Stimulated activated CD8-positive, alpha-beta memory T cell treated with anti-CD3 and anti-CD28 coated beads, Interleukin-15, amount 100 ng/mL, for 1 hour (primary cell): ENCODE results near the gene SPINT2.

Experiments used
- DNase-seq: peaks from one replicate; pipeline ENCODE4 v3.0.0-alpha.2; 2020; ENCODE audit warnings: low read depth

Gene SPINT2

DNA sequence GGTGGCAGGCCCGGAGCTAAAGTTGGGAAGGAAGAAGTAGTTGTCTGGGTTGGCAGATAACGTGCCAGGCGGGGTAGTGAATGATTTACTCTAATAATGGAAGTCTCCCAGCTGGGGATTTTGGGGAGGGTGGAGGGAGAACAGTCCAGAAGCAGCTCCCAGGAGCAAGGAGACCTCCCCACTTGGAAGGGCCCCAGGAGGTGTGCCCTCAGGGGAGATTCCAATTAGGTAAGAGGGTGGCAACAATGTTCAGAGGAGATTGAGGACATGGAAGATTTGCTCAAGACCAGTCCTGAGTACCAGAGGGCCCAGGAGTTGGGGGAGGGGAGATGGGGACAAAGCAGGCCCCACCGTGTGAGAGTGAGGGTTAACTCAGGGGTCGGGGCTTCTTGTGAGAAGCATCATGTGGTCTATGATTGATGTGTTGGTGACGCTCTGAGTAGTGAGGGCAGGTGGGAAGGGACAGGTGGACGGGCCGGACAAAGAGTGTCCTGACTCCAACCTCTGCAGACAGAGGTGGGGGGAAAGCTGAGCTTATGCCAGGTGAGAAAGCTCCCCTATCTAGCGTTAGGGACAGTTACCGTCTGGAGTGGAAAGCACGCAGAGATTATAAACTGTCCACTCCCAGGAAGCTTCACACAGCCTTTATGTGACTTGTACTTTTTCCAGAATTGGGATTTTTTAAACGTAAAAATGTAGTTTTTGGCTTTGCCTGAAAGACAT, 3.5 kb downstream of the SPINT2 start:
- no peak for DNase-seq

DNA sequence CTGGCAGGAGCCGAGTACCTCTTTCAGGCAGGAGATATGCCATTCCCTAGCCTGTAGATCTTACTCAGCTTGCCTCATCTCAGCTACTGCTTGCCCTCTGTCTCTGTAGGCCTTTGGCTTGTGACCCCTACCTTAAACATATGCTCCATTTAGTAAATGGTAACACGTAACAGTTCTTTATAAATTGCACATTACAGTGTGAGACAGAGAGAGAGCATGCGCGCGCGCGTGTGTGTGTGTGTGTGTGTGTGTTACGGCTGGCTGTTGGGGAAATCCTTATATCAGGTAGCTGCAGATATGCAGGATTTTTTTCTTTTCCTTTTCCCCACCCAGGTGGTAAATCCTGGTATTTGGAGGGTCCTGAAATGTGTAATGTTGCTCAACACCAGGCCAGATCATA, 4.2 kb downstream of the SPINT2 start:
- no peak for DNase-seq

DNA sequence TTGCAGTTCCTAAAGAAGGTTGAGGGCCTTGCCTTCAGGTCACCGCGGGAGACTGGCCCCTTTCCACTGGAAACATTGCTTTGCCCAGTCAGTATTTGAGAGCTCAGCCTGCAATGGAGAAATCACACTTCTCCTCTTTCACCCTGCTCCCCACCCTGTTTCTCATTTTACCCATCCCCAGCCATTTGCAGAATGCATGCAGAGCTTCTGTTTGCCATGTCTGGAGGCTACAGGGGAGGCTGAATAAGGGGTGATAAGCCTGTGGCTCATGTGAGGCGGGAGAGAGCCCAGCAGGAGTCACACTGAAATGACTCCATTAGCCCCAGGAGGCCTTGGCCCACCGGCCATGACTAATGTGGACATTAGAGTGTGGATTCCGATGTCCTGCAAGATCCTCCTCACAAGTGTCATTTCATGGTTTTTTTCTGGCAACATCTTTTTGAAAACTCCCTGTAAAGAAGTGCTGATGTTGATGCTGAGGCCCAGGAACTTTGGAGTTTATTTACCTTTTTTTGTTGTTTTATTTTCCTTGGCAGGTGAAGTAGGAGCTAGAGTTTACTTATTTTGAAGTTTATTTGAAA, 6.3 kb downstream of the SPINT2 start:
- no peak for DNase-seq

DNA sequence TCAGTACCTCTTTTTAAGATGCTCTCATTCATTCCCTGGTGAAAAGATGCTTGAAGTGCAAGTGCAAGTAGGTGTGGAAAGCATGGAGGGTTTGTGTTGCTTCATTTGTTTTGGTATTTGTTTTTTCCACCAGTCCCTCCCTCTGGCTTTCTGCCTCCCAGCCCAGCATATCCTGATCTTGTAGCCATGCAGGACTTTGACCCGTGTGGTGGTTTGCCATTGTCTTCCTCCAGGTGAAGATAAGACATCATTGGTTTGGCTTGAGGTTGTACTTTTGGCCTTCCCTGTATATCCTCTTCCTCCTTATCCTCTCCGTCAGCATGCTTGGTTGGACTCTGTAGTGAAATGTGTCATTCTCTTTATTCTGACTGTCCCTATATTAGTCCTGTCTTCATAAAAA, 9.1 kb downstream of the SPINT2 start:
- no peak for DNase-seq

DNA sequence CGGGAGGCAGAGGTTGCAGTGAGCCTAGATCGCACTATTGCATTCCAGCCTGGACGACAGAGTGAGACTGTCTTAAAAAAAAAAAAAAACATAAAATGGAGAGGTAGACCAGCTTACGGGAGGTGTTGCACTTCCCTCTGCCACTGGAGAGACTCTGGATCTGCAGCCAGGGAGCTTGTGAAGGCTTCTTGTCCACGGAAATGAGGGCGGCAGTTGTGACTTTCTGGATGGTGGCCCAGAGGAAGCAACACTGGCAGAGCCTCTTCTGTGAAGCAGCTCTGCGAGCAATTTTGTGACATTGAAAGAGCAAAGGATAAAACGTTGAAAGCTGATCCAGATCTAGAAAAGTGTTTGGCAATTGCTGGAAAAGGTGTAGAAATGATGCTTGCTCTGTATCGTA, 10.4 kb downstream of the SPINT2 start:
- no peak for DNase-seq

DNA sequence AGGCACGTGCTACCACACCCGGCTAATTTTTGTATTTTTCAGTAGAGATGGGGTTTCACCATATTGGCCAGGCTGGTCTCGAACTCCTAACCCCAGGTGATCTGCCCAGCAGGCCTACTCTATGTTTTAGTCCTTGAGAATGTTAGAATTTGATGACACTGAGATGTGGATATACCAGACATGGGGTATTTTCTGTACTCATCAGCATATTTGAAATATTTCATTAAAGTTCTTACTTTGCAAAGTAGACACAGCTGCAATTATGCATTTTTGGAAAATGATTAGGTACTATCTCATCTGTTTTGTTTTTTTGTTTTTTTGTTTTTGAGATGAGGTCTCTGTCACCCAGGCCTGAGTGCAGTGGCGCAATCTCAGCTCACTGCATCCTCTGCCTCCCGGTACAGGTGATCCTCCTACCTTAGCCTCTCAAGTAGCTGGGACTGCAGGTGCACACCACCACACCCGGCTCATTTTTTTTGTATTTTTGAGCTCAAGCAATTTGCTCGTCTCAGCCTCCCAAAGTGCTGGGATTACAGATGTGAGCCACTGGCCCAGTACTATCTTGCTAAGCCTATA, 12.7 kb downstream of the SPINT2 start:
- DNase-seq, result no peak

DNA sequence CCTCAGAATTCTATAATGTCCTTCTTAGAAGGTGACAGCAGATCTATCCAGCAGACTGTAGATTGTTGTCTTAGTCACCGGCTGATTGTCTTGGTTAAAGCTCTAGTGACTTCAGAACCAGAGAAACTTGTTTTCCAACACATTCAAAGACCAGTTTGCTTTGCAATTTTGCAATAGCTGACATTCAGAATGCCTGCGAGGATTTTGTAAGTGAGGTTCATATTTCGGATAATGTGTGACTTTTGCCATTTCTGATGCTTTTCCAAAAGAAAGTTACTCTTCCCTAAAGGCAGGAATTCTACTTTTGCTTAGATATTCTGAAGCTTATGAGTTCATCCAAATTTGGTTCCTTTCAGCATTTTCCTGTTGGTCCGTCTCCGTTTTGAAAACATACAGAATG, 13.2 kb downstream of the SPINT2 start:
- DNase-seq, result no peak

DNA sequence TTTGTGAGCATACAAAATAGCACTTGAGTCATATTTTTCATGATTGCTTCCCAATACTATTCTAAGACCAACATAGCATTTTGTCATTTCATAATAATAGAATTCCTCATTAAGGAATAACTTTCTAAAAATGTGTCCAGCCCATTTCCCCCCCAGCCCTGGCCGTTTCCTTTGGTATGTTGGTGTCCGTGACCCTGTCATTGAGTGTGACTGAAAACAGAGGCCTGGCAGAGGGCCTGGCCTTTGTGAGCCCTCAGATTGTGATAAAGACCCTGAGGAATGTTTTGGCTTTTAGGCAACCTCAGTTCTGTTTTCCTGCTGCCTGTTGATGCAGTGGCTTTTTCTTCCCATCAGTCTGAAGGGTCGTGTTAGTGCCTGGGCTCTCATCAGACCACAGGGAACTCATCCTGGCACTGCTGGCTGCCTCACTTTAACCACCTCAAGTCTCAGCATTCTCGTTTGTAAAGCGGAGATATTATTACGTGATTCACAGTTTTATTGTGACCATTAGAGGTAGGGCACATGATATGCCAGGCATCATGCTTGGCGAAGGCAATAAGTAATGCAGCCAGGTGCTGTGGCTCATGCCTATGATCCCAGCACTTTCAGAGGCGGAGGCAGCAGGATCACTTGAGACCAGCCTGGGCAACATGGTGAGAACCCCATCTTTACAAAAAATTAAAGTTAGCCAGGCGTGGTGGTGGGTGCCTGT, 13.8 kb downstream of the SPINT2 start:
- no peak for DNase-seq

DNA sequence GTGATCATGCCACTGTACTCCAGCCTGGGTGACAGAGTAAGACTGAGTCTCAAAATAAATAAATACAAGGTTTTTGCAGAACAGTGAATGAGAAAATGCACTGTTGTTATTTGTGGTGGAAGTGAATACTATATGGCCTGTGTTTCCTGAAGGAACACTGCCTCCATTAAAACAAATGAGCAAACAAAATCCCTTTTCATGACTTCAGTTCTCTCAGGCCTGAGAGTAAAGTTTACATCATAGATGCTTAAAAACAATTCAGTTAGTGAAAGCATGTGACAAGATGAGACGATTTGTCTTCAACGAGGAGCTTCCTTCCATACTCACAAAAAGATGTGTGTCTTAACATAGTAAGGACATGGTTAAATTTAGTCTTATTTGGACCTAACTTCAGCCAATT, 14.4 kb downstream of the SPINT2 start:
- no peak for DNase-seq

DNA sequence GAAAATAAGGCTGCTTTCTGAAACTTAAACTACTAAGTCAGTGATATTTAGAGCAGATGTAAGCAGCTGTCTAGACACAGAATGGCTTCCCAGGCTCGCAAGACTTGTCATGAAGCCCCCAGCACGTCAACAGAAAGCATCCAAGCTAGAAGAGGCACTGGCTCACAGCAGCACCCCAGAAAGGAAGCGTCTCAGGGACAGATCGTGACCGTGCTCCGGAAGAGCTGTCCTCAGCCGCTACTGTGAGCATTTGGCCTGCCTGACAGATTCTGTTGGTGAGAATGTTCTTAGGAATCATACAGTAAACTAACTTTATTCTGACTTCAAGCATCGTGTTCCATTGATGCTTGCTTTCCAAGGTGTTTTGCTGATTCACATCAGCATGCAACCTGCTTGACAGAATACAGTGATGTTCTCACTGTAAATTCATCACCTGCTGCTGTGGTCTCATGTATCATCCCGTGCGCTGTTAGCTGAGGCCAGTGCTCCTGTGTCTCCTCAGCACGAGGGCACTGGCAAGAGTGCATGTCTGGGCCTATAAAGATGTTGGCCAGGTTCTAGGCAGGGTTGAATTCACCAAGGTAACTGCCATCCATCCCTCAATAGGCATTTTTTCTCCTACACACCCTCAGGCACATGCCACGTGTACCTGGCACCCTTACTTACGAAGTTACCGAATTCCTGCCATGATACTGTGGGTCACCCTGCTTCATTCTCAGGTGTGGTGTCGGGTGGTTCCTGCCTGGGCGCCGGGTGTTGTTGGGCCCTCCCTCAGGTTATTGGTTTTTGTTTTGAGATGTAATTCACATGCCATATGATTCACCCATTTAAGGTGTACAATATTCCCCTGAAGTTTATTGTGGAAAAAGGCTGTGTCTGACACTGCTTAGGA, 15.9 kb downstream of the SPINT2 start:
- no peak for DNase-seq

DNA sequence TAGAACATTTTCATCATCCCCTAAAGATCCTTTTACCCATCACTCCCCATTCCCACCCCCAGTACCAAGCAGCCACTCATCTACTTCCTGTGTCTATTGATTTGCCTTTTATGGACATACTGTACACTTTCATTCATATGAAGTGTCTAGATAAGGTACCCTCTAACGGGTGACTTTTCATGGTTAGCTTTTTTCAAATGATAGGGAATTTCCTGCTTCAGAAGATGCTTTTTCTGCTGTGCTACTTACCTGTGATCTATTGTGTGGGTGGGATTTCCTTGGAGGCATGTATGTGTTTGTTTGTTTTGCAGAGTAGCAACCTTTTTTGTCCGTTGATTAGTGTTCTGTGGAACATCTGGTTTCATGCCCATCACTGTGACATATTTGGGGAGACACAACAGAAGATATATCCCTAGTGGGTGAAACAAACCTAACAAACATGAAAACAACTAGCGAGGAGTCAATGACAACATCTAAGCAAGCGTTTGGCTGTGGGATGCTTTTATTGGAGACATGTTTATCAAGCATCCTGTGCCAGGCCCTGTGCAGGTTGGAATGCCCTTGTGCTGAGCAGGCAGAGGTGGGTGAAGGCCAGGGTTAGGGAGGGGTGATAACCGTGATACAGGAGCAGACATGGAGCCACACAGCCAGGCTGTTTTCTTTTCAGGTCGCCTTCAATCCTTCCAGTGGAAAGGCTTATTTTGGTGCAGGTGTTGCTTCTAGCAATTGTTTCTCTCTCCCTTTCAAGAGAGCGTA, 17.6 kb downstream of the SPINT2 start:
- DNase-seq, result no peak

DNA sequence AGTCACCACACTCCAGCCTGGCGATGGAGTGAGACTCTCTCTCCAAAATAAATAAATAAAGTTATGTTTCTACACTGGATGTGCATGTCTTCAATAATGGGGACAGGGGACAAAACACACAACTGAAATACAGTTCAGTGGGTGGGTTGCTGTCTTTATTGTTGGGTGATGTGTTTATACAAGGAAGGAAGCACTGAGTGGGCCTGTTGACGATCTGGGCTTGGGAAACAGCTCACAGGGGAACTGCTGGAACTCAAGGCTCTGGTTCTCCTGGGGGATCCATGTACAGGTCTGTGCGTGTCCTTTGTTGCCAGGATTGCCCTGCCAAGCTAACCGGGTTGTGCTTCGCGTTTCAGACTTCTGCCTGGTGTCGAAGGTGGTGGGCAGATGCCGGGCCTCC, 18.9 kb downstream of the SPINT2 start:
- DNase-seq, result no peak

DNA sequence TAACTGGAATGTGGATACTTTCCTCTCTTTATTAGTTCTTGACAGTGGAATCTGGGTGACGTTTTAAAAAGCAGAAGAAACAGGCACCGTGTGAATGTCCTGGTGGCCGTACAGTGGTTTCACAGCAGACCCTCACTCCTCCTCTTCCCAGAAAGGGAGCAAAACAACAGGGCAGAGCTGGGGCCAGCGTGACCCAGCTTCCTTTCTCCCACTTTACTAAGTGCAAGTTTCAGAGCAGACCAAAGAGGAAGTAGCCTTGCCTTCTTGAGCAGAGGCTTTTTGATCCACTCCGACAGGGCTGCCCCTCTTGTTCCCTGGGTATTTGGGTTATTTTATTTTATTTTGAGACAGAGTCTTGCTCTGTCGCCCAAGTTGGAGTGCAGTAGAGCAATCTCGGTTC, 20.0 kb downstream of the SPINT2 start:
- no peak for DNase-seq

DNA sequence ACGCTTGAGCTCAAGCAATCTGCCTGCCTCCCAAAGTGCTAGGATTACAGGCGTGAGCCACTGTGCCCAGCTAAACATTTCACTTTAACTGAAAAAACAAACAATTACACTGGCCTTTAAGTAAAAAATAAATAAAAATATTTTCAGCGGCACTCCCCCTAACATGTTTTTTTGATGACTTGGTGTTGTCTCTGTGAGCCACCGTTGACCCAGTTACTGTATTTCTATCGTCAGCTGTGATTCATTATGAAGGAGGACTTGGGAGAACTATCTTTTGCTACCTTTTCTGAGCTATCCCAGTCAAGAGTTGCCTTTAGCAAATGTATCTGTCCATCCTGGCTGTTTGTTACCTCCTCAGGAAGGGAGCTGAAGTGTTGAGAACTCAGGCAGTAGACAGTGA, 21.2 kb downstream of the SPINT2 start:
- no peak for DNase-seq

DNA sequence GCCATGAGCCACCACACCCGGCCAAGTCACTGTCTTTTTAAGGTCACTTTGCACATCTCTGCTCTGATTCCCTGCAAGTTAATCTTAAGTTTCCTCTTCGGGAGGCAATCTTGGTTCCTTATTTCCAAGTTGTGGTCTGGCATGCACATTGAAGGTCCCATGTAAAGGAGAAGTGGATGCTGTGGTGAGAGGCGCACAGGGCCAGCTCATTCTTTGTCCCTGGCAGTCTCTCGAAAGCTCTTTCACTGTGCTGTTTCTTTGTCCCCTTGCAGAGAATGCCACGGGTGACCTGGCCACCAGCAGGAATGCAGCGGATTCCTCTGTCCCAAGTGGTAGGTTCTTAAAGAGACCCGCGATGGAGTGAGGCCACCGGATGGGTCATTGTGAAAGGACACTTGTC, 23.2 kb downstream of the SPINT2 start:
- no peak for DNase-seq

DNA sequence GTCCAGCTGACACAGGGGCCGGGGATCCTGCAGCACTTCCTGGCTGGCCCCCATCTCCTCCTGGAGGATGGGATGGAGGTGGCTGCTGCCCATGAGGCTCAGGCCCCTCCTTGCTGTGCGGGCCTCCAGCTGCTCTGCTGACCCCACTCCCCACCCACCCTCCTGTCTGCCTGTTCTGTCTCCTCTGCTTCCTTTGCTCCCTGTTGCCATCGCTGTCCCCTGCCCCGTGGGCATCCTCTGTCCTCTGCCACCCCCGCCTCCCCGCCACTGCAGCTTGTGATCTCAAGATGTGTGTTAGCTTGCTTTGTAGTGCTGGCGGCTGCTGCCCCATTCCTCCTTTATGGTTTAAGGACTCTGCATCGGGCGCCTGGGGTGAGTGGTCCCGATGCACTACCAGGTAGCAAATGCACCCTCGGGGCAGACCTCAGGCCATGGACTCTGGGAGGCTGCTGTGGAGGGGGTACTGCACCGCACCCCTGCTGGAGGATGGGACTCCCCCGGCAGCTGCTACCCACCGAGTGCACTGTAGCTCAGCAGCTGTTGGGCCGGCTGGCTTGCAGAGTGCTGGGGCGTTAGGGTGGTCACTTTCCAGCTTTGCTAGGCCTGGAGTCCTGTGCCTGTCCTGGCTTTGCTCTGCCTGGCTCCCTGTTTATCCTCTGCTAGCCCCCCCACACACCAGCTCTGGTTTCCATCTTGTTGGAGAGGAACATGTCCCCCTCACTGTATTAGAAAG, 23.9 kb downstream of the SPINT2 start:
- DNase-seq, result no peak

DNA sequence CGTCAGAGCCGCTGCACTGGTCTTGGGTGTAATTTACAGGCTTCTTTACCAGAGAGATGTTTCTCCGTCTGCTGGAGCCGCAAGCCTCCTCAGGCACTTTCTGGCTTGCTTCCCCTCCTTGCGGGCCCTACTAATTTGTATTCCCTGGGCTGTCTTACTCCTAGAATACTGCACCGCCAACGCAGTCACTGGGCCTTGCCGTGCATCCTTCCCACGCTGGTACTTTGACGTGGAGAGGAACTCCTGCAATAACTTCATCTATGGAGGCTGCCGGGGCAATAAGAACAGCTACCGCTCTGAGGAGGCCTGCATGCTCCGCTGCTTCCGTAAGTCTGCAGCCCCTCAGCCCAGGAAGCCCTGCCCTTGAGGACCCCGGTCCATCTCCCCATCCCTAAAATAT, 25.6 kb downstream of the SPINT2 start:
- DNase-seq, result no peak

DNA sequence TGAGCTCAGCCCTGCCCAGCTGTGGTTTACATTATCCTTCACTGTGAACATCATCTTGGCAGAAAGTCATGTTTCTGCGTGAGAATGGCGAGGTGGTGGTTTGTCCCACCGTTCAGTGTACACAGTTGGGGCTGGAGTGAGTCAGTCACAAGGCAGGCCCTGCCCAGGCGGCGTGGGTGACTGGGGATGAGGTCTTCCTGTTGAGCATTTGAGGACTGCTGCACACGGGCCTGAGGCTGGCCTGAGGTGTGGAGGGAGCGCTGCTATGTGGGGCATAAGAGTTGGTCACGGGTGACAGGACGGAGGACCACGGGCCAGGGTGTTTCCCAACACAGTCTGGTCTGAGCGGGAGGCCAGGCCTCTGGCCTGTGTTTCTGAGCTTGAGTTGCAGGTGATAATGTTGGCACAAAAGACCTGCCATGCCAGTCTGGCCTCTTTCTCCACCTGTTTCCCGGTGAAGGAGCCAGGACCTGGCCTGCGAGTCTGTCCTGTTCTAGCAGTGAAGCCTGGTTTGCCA, 26.3 kb downstream of the SPINT2 start:
- DNase-seq, result no peak

DNA sequence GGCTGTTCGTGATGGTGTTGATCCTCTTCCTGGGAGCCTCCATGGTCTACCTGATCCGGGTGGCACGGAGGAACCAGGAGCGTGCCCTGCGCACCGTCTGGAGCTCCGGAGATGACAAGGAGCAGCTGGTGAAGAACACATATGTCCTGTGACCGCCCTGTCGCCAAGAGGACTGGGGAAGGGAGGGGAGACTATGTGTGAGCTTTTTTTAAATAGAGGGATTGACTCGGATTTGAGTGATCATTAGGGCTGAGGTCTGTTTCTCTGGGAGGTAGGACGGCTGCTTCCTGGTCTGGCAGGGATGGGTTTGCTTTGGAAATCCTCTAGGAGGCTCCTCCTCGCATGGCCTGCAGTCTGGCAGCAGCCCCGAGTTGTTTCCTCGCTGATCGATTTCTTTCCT, 27.5 kb downstream of the SPINT2 start:
- no peak for DNase-seq

DNA sequence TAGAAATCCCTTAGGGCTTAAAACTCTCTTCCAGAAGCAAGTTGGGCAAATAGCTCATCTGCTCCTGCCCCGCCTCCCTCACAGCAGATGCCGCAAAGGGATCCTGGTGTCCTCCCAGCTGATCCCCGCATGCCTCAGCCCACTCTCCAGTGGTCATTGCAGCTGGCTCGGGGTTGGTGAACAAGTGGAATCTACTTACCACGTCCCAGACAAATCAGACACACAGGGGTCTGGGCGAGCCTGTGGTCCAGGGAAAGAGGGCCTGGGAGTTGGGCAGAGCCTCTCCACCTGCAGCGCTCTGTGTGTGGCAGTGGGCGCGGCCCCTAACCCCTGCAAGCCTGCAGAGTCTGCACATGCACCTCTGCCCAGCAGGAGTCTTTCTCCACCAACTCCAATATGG, 28.9 kb downstream of the SPINT2 start:
- no peak for DNase-seq

DNA sequence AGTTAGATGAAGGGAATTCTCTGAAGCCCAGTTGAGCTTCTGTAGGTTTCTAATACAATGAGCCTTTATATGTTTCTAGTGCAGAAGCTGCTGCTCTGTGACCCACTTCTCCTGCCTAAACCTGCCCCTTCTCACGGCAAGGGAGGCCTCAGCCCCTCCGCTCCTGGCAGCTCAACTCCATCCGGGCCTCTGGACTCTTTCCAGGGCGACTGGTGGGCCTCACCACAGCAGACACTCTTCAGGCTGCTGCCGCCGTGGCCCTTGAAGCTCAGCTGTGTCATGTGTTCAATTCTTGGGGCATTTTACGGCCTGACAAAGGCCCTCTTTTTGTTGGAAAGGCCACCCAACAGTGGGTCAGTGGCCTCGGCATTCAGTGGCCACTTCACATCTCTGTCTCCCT, 29.7 kb downstream of the SPINT2 start:
- no peak for DNase-seq
